ENCODE measurements around the gene LONP1.

Gene LONP1

GRCh38 chr19:5717215-5717935 is 2.6 kb downstream of the LONP1 start:
- no peak overlapping the region for H2AFZ ChIP-seq (ENCODE audit: low read length)
- DNase-seq, result no peak
- H3K9me3 ChIP-seq (replicated peaks; ENCODE audit: insufficient read depth, low read length), result no peaks in the 10 kb centered on the region
- H4K20me1 ChIP-seq (ENCODE audit: insufficient read depth, low read length), result peaks cover 5% of the 10 kb centered on the region; the same call in 1 of the 2 replicates
- no peak overlapping the region for H3K27ac ChIP-seq (ENCODE audit: low read length)
- peaks cover 69% of the 10 kb centered on the region for H3K79me2 ChIP-seq (ENCODE audit: low read length)
- H3K27me3 ChIP-seq (replicated peaks; ENCODE audit: insufficient read depth, low read length), result peaks cover 2% of the 10 kb centered on the region
- H3K4me3 ChIP-seq (ENCODE audit: low read length), result no peak overlapping the region
- H3K36me3 ChIP-seq (replicated peaks; ENCODE audit: insufficient read depth, low read length), result peaks cover 12% of the 10 kb centered on the region; the same call in 1 of the 2 replicates
- no peaks in the 10 kb centered on the region for H3K9me2 ChIP-seq (replicated peaks; ENCODE audit: insufficient read depth, low read length)
- H3K9ac ChIP-seq (ENCODE audit: low read length), result no peak overlapping the region
- H3K4me2 ChIP-seq (ENCODE audit: low read depth, low read length), result peak overlapping the region; percentile 71; the same call in 1 of the 2 replicates
- H3K4me1 ChIP-seq (ENCODE audit: low read length), result peaks cover 4% of the 10 kb centered on the region; the same call in 1 of the 2 replicates
- TF ChIP-seq, protein P1, sequence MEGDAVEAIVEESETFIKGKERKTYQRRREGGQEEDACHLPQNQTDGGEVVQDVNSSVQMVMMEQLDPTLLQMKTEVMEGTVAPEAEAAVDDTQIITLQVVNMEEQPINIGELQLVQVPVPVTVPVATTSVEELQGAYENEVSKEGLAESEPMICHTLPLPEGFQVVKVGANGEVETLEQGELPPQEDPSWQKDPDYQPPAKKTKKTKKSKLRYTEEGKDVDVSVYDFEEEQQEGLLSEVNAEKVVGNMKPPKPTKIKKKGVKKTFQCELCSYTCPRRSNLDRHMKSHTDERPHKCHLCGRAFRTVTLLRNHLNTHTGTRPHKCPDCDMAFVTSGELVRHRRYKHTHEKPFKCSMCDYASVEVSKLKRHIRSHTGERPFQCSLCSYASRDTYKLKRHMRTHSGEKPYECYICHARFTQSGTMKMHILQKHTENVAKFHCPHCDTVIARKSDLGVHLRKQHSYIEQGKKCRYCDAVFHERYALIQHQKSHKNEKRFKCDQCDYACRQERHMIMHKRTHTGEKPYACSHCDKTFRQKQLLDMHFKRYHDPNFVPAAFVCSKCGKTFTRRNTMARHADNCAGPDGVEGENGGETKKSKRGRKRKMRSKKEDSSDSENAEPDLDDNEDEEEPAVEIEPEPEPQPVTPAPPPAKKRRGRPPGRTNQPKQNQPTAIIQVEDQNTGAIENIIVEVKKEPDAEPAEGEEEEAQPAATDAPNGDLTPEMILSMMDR (IDR thresholded peaks at IDR 0.05; ENCODE audit: low read length), result no peak
- TF ChIP-seq EZH2 (optimal IDR thresholded peaks at IDR 0.05; ENCODE audit: low read depth, low read length) (no peak), EZH2phosphoT487 (IDR thresholded peaks at IDR 0.05; ENCODE audit: low read length) (no peak)
- no peaks in the 10 kb centered on the region for H3F3A ChIP-seq (ENCODE audit: insufficient read depth, low read length)

GRCh38 chr19:5714816-5715215 is 5.1 kb downstream of the LONP1 start:
- TF ChIP-seq, protein P1 (IDR thresholded peaks at IDR 0.05; ENCODE audit: low read length), result no peak
- no peak for TF ChIP-seq EZH2phosphoT487 (IDR thresholded peaks at IDR 0.05; ENCODE audit: low read length)
- no peak for TF ChIP-seq EZH2 (optimal IDR thresholded peaks at IDR 0.05; ENCODE audit: low read depth, low read length)
- H3K27ac ChIP-seq (ENCODE audit: low read length), result no peak overlapping the region
- H4K20me1 ChIP-seq (ENCODE audit: insufficient read depth, low read length), result peaks cover 5% of the 10 kb centered on the region; the same call in 1 of the 2 replicates
- no peaks in the 10 kb centered on the region for H3K9me2 ChIP-seq (replicated peaks; ENCODE audit: insufficient read depth, low read length)
- peaks cover 4% of the 10 kb centered on the region; the same call in 1 of the 2 replicates for H3K4me1 ChIP-seq (ENCODE audit: low read length)
- no peak overlapping the region for H3K4me2 ChIP-seq (ENCODE audit: low read depth, low read length)
- H3K27me3 ChIP-seq (replicated peaks; ENCODE audit: insufficient read depth, low read length), result no peaks in the 10 kb centered on the region
- no peak overlapping the region for H2AFZ ChIP-seq (ENCODE audit: low read length)
- H3K79me2 ChIP-seq (ENCODE audit: low read length), result peaks cover 81% of the 10 kb centered on the region
- no peak overlapping the region for H3K9ac ChIP-seq (ENCODE audit: low read length)
- H3F3A ChIP-seq (ENCODE audit: insufficient read depth, low read length), result no peaks in the 10 kb centered on the region
- H3K9me3 ChIP-seq (replicated peaks; ENCODE audit: insufficient read depth, low read length), result no peaks in the 10 kb centered on the region
- H3K36me3 ChIP-seq (replicated peaks; ENCODE audit: insufficient read depth, low read length), result peaks cover 20% of the 10 kb centered on the region
- DNase-seq, result no peak
- H3K4me3 ChIP-seq (ENCODE audit: low read length), result no peak overlapping the region

DNA sequence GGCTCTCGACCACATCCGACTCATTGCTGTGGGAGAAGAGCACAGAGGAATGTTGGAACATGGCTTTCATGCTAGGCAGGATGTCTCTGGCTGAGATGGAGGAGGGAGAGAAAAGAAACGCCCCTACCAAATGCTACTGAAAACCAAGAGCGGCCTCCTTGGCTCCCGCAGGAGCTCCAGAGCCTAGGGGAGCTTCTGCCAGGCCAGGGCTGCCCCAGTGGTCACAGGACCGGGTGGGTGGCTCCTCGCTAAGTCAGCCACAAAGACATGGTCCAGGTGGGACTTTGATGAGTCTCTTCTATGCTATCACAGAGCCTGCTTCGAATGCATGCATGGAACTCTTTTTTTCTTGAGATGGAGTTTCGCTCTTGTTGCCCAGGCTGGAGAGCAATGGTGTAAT is 6.7 kb downstream of the LONP1 start:
- H2AFZ ChIP-seq (ENCODE audit: low read length), result no peak overlapping the region
- peaks cover 71% of the 10 kb centered on the region for H3K79me2 ChIP-seq (ENCODE audit: low read length)
- no peak for DNase-seq
- H3F3A ChIP-seq (ENCODE audit: insufficient read depth, low read length), result no peaks in the 10 kb centered on the region
- H3K9me2 ChIP-seq (replicated peaks; ENCODE audit: insufficient read depth, low read length), result no peaks in the 10 kb centered on the region
- no peaks in the 10 kb centered on the region for H3K27me3 ChIP-seq (replicated peaks; ENCODE audit: insufficient read depth, low read length)
- H3K27ac ChIP-seq (ENCODE audit: low read length), result no peak overlapping the region
- no peak overlapping the region for H3K9ac ChIP-seq (ENCODE audit: low read length)
- peaks cover 4% of the 10 kb centered on the region; the same call in 1 of the 2 replicates for H3K4me1 ChIP-seq (ENCODE audit: low read length)
- H3K36me3 ChIP-seq (replicated peaks; ENCODE audit: insufficient read depth, low read length), result peaks cover 22% of the 10 kb centered on the region
- TF ChIP-seq EZH2 (optimal IDR thresholded peaks at IDR 0.05; ENCODE audit: low read depth, low read length), result no peak
- no peak for TF ChIP-seq EZH2phosphoT487 (IDR thresholded peaks at IDR 0.05; ENCODE audit: low read length)
- TF ChIP-seq, protein P1 (IDR thresholded peaks at IDR 0.05; ENCODE audit: low read length), result no peak
- H3K4me2 ChIP-seq (ENCODE audit: low read depth, low read length), result no peak overlapping the region
- no peaks in the 10 kb centered on the region for H3K9me3 ChIP-seq (replicated peaks; ENCODE audit: insufficient read depth, low read length)
- H3K4me3 ChIP-seq (ENCODE audit: low read length), result no peak overlapping the region
- peaks cover 5% of the 10 kb centered on the region; the same call in 1 of the 2 replicates for H4K20me1 ChIP-seq (ENCODE audit: insufficient read depth, low read length)
